Fibroblast of gingiva (primary cell): ENCODE data around the gene MRGPRD.
"Not testable (repeated sequence)": the region's sequence is repeated elsewhere in the genome, so short reads cannot be mapped to it uniquely, and the experiment has no call there.

Source experiments
- DNase-seq: peaks from one replicate; pipeline ENCODE4 v3.0.0-alpha.2; 2011; ENCODE audit warnings: low read depth

Gene MRGPRD

DNA sequence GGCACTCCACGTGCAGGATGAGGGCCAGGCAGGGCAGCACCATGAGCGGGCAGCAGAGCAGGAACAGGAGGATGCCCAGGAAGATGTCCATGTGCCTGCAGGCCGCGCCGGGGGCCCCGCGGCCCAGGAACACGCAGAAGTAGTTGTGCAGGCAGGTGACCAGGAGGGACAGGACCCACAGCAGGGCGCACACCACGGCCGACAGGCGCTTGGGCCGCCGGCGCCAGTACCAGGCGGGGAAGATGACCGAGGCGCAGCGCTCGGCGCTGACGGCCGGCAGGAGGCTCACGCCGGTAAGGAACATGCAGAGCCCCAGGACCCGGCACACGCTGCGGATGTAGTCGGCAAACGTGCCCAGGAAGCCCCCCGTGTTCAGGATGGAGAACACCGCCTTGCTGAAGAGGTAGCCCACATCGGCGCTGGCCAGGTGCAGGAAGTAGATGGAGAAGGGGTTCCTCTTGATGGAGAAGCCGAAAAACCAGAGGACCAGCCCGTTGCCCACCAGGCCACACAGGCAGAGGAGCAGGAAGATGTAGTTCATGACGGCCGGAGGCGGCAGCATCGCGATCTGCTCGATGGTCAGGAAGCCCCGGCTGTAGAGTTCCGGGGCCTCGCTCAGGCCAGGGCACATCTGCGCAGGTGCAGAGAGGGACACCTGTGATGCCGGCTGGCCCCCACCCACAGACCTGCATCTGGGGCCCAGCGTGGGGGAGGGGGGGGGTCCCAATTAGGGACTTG lies 25.0 kb upstream of the MRGPRD start:
- DNase-seq, result no peak

DNA sequence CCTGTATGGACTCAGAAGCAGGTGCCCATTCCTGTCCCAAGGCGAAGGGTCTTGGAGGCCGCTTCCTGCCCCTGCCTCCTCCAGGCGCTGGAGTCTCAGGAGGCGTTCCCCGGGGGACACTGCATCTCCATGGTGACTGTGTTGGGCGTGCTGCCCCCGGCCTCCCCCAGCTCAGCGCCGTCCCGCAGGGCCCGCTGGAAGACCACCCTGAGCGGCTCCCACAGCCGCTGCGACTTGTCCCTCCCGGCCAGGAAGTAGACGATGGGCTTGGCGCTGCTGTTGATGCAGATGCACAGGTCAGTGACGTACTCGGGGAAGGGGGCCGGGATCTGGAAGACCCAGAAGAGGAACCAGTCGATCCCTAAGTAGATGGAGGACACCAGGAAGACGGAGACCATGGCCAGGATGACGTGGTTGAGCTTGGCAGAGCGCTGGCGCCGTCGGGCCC lies 24.4 kb upstream of the MRGPRD start:
- DNase-seq, result no peak

DNA sequence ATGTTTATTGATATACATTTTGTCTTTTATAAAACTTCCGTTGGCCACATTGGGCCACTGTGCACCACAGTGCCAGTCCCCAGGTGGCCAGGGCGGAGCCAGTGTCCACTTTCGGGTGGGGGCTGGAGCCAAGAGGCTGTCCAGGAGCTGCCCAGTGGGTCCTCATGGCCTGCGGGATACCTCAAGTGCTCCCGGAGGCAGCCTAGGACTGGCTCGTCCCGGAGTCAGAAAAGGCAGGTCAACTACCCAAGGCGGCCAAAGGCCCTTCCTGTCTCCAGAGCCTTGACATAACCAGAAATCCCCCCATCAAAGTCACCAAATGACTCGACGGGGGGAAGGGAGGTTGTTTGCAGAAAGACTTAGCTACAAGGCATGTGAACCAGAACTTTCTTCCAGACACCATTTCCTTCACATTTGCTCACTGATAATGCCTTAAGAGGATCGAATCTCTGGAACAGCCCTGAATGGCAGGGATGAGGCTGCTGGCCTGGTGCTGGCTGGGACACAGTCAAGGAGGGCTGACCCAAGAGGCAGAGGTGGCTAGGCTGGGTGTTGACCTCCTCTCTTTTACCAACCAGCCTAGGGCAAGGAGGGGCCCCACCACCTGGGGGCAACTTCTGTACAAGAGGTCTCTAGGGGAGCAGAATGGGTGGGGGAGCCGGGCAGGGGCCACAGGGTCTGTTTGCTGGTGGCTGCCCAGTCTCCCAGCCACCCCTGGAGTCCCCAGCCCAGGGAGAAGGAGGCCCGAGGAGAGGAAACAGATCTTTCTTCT lies 23.8 kb upstream of the MRGPRD start:
- DNase-seq, result no peak

GRCh38 chr11:69003866-69004367 lies 23.1 kb upstream of the MRGPRD start:
- no peak for DNase-seq

GRCh38 chr11:69003301-69003865 lies 22.6 kb upstream of the MRGPRD start:
- no peak for DNase-seq

GRCh38 chr11:69002570-69003231 lies 21.9 kb upstream of the MRGPRD start:
- DNase-seq, result no peak

GRCh38 chr11:69002110-69002569 lies 21.4 kb upstream of the MRGPRD start:
- peak; percentile 71 for DNase-seq

DNA sequence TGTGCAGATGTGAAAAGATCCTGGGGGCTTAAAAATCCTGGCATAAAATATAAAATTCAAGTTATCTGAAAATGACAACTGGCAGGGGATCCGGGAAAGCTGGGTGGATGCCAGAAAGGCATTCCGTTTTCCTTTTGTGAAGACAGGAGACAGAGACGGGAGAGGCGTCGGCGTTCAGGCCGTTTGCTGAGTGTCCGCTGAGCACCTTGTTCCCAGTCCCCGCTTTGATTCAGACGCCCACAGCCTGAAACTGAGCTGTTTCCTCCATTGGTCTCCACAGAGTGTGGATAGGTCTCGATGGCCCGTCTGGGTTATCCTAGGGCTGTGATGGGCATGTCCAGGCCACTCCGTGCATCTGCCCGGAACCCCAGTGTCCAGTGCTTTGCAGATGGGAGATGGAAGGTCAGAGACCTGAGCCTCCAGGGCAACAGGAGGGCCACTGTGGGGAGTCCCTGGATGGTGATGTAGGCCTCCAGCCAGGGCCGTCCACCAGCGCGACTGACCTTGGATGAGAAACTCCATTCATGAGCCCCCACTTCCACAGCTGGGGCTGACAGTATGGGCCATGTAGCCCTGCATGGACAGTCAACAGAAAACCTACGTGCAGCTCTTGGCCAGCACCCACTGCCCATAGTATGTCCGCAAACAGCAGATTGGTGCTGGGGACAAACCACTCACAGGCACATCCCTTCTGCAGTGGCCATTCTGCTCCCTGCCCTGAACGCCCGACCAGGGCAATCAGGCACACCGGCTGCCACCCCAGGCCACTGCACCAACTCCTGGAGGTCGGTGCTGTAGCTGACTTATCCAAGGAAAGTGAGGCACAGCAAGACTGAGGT lies 20.7 kb upstream of the MRGPRD start:
- DNase-seq, result no peak

- peak; percentile 88 for DNase-seq
Observed at GRCh38 chr11:69000831-69001242, 20.1 kb upstream of the MRGPRD start.

DNA sequence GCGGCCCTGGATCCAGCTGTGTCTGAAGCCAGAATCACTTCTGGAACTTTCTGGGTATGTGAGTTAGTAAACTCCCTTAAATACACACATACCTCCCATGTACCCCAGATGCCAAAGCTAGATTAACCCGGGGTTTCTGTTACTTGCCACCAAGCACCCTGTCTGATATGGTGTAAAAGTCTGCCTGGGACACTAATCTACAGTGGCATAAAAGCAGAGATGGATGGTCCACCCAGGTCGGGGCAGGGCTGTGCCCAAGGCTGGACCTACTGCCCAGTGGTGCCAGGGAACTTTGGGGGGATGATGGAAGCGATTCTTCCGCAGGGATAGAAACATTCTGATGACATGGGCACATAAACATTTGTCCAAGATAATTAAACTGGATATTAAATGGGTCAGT lies 19.6 kb upstream of the MRGPRD start:
- no peak for DNase-seq

DNA sequence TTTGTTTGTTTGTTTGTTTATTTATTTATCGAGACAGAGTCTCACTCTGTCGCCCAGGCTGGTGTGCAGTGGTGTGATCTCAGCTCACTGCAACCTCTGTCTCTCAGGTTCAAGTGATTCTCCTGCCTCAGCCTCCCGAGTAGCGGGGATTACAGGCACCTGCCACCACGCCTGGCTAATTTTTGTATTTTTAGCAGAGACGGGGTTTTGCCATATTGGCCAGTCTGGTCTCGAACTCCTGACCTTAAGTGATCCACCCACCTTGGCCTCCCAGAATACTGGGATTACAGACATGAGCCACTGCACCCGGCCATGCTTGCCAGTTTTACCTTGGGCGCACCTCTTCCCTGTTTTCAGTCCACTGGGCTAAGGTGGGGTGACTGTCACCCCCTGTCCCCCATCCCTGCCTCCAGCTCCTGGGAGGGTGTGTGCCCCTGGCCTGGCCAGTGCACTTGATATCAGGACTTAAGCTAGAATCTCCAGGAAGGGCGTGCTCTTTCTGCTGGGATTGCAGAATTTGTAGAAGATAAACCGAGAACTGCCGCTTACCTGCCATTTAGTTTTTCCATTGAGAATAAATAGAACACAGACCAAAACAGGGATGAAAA lies 19.1 kb upstream of the MRGPRD start:
- not testable (repeated sequence) for DNase-seq

- no peak for DNase-seq
Observed at GRCh38 chr11:68999093-68999747, 18.4 kb upstream of the MRGPRD start.

DNA sequence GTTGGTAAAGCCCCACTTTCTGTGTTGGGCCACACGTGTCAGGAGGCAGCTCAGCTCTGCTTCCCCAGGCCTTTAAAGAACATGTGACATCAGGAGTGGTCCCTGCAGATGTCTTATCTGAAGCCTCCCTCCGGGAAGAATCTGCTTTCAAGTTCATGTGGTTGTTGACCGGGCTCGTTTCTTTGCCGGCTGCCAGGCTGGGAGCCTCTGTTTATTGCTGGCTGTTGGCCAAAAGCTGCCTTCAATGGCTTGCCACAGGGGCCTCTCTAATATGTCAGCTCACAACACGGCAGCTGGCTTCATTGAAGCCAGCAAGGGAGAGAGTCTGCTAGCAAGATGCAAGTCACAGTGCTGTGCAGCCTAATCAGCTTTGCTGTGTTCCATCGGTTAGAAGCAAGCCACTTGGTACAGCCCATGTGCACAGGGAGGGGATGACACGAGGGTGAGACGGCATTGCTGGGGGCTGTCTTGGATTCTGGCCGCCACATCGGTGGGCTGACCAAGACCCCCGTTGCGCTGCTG lies 17.7 kb upstream of the MRGPRD start:
- DNase-seq, result no peak

DNA sequence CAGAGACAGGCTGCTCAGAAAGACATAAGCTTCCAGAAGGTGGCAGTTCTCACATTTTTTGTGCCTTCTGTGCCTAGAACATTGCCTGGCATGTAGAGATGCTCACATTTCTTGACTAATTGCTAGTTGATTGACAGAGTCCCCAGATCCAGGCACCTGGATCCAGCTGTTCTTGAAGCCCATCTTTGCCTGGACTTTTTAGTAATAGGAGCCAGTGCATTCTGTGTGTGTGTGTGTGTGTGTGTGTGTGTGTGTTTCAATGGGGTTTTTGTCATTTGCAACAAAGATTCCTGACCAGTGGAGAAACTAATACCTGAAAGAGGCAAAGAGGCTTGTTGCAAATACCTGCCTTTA lies 17.2 kb upstream of the MRGPRD start:
- no peak for DNase-seq

DNA sequence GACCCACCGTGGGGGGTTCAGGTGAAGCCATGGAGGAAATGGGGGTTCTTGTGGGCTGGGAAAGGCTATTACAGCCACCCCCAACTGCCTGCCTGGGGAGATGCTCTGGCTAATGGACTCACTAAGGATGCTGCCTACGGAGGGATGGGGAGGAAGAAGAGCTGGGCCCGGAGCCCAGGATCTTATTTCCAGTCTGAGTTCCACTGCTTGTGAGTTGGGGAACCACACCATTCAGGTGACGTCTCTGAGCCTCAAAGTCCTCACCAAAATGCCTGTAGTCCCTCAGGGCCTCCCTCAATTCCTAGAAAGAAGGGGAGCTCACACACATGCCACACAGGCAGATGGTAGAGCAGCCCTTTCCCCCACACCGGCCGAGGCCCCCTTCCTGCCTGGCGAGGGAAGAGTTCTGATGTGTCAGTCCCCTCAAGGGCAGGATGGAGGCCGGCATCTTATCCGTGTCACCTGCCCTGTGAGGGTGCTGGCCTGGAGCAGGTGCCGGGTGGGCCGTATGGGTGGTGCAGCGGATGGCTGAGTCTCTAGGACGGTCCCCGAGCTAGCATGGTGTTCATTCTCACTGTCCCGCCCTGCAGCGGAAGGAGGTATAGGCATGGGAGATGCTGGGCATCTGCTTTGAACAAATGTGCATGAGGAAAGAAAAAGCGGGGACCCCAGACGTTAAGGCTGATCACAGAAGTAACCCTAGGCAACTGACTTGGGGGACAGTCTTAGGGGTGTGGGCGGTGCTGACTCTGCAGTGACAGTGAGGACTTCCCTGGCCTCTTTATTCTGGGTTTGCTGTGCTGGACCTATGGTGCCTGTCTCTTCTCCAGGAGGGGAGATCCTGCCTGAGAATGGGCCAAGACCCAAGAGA lies 16.6 kb upstream of the MRGPRD start:
- no peak for DNase-seq

- no peak for DNase-seq
Observed at GRCh38 chr11:68996376-68997123, 15.8 kb upstream of the MRGPRD start.

DNA sequence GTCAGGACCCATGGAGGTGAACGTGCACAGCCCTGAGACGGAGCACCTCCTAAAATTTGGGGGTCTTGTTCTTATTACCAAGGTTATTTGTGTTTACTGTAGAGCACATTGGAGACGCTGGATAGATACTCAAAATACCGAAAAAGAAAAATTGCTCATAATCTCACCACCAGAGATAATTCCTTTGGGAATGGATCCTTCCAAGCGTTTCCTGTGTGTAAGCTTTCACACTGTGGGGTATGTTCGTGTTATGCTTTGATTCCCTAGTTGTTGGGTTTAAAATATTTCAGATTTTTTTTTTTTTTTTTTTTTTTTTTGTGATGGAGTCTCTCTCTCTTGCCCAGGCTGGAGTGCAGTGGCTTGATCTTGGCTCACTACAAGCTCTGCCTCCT lies 14.1 kb upstream of the MRGPRD start:
- no peak for DNase-seq

GRCh38 chr11:68994161-68994893 lies 13.5 kb upstream of the MRGPRD start:
- no peak for DNase-seq
